Measurements from ENCODE around the gene GALNT6.
A peak's percentile ranks its signal among the peaks of the same experiment; 100 is the strongest.
"Not testable (repeated sequence)": the region's sequence is repeated elsewhere in the genome, so short reads cannot be mapped to it uniquely, and the experiment has no call there.

Gene GALNT6

DNA sequence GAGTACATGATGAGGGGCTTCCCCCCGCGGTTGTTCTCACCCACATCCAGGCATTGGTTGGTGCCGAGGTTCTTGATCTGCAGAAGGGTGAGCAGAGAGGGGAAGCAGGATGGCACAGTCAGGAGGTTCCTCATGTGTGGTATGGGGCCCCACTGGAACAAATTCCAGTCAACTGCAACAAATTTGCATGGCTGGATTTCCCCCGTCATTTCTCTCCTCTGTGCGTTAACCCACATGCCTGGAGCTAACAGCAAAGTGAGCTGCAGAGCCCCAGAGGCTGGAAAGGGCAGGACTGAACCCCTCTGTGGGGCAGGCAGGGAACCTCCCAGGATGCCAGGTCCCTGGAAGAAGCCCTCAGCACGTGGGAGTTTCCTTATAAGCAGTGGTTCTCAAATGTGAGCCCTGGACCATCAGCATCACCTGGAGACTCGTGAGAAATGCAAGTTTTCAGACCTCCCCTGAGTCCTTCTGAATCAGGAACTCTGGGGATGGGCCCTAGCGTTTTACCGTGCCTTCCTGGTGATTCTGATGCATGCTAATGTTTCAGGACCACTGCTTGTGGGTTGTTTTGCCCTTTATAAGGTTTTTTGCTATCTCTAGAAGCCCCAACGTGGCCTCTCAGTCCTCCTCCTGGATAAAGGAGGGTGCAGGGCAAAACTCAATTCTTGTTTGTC, 33.7 kb downstream of the GALNT6 start:
- no peak for DNase-seq (ENCODE audit: low read depth in 2 of 2)

DNA sequence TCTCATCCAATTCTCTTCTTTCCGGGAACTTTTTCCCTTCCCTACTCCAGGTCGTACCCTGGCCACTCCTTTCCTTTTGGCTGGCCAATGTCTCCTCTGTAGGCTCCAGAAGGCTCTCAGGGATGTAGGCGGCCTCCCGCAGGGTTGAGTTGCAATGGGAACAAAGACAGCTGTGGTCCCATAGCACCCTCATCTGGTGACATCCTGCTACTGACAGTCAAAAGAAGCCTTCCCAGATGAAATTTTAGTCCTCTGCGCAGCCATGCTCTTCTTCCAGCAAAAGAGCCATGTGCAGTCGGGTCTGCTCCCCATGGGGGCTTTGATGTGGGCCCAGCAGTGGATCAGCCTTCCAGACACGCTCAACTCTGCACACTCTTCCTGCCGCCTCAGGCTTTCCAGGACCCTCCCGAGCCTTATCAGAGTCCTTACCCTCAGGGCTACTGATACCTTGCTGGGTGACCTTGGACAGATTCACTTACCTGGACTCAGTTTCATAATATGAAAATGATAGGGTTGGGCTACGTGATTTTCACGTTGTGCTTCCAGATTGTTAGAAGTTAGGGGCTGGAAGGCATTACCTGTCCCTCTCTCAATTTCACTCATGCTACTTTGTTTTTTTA, 39.2 kb downstream of the GALNT6 start:
- no peak for DNase-seq (ENCODE audit: low read depth in 2 of 2)

DNA sequence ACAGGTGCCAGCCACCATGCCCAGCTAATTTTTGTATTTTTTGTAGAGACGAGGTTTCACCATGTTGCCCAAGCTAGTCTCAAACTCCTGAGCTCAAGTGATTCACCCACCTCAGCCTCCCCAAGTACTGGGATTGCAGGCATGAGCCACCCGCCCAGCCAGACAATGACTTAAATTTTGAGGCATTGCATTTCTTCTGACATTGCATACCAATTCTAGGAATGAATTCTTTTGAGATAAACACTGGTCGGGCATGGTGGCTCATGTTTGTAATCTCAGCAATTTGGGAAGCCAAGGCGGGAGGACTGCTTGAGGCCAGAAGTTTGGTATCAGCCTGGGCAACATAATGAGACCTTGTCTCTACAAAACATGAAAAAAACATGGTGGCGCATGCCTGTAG, 42.2 kb downstream of the GALNT6 start:
- DNase-seq (ENCODE audit: low read depth in 2 of 2), result no peak

DNA sequence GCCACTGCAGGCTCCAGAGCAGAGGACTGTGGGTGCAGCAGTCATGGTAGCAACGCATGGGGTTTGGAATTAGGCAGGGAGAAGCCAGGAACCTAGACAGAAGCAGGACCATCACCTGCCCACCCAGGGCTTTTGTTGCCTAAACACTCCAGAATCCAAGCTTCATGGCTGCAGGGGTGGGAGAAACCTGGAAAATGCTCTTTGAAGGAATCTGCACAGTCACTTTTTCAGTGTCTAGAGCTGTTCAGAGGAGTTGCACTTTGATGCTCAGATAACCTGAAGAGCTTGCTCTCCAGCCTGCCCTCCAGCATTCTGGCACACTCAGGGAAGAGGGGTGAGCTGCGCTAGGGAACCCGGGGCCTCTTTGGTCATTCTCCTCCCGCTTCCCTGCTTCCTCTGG, 43.1 kb downstream of the GALNT6 start:
- DNase-seq (ENCODE audit: low read depth in 2 of 2), result no peak

DNA sequence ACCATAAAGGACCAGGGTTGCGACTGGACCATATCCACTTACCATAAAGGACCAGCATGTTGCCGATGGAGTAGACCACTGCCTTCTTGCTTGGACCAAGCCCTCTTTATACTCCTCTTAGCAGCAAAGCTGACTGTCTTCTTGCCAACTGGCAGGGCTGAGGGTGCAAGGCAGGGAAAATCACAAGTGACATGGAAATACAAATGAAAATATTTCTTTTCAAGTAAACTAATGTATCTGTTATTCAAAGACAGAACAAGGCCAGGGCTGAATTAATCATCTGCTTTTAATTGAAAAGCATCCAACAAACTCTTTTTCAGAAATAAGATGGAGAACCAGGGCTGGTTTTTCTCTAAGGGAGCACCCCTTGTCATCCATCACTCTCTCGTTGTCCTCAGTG, 44.6 kb downstream of the GALNT6 start, which contains the start of gene CELA1:
CELA1 (minus strand) TSS at position 99 of the 400 bp plus-strand sequence; CDS start at position 58, 41 bp downstream.
- DNase-seq (ENCODE audit: low read depth in 2 of 2), result no peak

DNA sequence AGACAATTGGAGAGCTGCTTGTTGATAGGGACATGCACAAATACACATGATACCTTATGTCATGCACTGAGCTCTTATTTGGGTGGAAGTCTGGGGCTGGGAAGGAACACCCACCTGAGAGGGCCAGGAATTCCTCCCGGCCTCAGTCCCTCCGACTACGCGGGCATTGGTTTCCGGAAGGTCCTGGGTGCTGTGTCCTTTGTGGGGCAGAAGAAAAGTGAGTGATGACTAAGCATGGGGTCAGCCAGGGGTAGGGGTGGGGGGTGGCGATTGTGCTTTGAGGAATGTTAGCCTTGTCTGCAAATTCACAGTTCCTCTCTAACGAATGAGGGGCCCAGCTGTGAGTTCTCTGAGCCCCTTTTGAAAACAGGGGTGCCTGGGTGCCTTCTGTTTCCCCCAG, 45.5 kb downstream of the GALNT6 start:
- DNase-seq (ENCODE audit: low read depth in 2 of 2), result no peak

DNA sequence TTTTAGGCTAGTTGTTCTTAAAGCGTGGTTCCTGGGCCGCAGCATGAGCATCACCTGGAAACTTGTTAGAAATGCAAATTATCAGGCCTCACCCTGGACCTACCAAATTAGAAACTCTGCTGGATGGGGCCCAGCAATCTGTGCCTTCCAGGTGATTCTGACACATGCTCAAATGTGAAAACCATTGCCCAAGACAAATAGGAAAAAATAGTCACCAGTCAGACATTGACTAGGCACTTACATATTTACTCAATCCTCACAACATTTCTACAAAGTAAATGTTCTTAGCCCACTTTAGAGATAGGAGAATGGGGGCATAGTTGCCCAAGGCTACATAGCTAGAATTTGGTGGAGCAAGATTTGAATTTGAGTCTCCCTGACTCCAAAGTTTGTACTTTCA, 48.0 kb downstream of the GALNT6 start:
- no peak for DNase-seq (ENCODE audit: low read depth in 2 of 2)

DNA sequence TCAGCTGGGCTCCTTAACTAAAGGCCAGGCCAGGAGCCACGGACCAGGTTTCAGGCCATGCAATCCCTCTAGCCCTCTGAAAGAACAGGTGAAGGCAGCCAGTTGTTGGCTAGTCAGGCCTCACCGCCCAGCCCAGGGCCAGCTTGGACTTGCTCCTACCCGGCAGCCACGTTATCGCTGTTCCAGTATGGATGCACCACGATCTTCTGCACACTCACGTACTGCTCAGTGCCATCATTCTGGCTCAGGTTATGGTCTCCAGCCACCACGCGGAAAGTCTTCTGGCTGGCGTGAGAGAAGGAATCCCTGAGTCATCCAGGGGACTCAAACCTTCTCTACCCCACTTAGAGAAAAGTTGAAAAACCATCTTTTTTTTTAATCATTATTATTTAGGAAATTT, 48.8 kb downstream of the GALNT6 start:
- no peak for DNase-seq (ENCODE audit: low read depth in 2 of 2)

DNA sequence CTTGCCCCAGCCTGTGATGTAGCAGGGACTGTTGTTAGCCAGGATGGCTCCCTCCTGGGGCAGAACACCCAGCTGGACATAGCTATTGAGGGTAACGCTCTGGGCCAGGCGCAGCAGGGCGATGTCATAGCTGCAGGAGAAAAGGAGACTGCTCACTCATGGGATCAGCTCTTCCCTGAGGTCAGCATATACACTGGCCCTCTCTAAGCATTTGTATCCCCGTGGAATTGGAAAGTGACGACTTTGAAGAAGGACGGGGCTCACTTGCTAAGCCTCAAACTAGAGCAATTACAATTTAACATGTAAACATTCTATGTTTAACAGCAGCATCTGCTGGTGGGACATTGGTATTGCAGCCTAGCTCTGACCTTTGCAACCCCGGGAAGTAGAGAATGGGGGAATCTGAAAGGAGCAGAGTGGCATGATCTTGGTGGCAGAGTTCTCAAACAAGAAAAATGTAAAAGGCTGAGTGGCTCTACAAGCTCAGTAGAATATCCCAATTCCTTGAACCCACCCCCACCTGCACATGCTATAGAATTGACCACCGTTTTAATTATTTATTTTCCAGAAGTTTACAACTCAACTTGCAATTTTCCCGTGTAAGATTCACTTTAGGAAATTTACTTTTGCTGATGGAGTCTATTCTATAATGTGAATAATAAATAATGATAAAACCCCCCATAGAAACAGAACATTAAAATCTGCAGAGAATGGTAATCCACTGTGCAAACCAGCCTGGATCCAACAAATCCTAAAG, 49.8 kb downstream of the GALNT6 start:
- peak; percentile 44 to 54 for DNase-seq (ENCODE audit: low read depth in 2 of 2)

DNA sequence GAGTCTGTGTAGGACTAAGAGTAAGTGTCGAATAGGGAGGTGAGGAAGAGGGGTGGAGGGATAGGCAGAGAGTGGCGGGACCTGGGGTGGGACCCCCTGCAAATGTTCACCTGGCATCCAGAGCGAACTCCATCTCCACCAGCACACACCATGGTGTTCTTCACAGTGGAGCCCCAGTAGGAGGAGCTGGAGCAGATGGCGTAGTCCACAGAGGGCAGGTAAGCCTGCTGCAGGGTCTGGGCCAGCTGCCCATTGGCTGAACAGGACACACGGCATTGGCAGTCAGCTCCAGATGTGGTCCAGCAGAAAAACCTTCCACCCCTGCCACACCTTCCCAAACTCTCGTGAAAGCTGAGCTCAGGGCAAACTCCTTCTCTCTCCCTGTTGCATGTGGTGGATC, 51.5 kb downstream of the GALNT6 start:
- DNase-seq (ENCODE audit: low read depth in 2 of 2), result no peak

DNA sequence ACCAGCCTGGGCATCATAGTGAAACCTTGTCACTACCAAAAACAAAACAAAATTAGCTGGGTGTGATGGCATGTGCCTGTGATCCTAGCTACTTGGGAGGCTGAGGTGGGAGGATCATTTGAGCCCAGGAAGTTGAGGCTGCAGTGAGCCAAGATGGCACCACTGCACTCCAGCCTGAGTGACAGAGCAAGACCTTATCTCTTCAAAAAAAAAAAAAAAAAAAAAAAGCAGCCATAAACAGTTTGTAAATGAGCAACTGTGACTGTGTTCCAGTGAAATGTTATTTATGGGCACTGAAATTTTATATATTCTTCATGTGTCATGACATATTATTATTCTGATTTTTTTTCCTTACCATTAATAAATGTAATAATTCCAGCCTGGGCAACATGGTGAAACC, 53.9 kb downstream of the GALNT6 start:
- DNase-seq (ENCODE audit: low read depth in 2 of 2), result not testable (repeated sequence)

DNA sequence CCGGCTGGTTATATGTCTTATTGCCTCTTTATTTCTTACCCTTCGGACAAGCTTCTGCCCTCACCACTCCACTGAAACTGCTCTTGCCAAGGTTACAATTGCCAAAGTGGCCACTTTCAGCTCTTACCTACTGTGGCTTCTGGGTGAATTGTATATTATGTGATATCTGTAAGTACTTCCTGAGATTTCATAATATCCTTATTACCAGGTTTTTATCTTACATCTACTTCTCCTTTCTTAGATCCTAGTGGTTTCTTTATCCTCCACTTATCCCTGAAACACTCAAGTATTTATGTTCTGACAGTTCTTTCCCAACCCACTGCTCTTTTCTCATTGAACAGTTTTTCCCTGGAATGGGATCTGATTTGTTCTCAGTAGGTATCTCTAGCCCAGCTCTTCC, 55.3 kb downstream of the GALNT6 start:
- DNase-seq (ENCODE audit: low read depth in 2 of 2), result no peak

DNA sequence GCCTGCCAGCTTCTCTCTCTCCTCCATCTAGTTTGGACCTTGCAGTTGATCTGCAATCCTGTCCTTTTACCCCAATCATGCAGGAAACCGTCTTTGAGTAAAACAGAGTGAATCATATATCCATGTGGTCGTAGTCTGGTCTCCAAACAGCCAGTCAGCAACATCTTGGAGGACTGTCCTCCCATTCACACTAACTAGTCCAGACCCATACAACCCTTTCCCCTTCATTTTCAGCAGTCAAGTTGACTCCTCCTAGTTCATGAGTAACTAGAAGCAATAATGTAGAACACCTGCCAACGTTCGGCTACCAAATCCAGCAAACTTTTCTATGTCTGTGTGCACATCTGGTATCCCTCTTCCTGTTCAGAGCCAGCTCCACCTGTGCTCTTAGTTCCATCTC, 56.4 kb downstream of the GALNT6 start:
- DNase-seq (ENCODE audit: low read depth in 2 of 2), result no peak

DNA sequence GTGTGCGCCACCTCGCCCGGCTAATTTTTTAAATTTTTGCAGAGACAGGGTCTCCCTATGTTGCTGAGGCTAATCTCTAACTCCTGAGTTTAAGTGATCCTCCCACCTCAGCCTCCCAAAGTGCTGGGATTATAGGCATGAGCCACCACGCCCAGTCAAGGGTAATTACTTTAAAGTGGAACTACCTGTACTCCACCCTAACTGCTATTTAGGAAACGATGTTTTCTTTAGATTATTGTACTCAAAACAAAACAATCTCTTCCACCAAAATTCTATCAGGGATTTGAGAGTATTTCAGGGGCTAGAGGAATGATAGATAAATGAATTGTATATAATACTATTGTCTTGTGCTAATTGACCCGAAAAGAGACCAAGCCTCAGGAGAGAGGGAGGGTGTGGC, 57.7 kb downstream of the GALNT6 start:
- no peak for DNase-seq (ENCODE audit: low read depth in 2 of 2)

DNA sequence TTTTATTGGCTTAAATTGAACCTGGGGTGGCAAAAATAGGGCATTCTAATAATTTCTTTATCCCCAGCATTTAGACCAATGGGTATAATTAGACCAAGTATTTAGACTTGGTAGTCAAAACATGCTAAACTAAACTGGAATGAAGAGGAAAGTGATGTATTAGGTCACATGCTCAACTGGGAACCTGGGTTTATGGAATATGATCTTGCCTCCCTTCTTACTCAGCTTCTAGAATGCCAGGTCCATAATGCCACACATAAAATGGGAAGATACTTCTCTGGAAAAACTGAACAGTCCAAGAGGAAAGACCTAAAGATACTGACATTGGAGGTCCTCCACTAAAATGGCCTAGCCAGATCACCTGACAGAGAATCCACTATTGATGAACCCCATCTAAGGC, 61.0 kb downstream of the GALNT6 start:
- no peak for DNase-seq (ENCODE audit: low read depth in 2 of 2)

DNA sequence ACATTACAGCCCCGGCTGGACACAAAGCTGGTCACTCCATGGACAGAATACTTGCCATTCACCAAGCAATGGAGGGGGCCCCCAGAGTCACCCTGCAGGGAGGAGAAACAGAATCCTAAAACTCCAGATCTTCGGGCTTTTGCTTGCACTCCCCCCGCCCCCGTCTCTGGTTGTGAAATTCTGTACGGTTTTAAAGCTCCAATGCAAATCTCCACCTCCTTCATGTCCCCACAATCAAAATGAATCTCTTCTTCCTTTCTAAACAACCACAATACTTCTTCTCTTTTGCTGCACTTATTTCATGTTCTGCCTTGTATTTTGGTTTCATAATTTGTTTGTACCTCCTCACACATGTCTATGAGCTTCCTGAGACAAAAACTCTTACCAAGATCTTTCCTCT, 61.5 kb downstream of the GALNT6 start:
- DNase-seq (ENCODE audit: low read depth in 2 of 2), result no peak

DNA sequence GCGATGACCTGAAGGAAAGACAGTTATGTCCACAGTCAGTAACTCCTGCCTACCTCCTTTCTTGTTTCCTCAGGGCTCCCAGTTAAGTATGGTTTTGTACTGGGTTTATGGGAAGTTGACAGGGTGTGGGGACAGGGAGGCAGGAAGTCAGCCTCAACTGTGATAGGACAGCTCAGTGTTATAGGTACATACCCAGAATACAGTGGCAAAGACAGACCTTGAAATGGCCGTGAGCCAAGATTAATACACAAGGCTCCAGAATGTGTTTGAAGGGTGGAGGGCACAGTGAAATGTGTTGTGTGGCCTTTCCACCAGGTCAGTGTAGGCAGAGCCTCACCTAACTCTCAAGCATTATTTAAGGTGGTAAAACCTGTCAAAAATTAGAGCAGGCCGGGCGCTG, 62.6 kb downstream of the GALNT6 start:
- DNase-seq (ENCODE audit: low read depth in 2 of 2), result no peak

DNA sequence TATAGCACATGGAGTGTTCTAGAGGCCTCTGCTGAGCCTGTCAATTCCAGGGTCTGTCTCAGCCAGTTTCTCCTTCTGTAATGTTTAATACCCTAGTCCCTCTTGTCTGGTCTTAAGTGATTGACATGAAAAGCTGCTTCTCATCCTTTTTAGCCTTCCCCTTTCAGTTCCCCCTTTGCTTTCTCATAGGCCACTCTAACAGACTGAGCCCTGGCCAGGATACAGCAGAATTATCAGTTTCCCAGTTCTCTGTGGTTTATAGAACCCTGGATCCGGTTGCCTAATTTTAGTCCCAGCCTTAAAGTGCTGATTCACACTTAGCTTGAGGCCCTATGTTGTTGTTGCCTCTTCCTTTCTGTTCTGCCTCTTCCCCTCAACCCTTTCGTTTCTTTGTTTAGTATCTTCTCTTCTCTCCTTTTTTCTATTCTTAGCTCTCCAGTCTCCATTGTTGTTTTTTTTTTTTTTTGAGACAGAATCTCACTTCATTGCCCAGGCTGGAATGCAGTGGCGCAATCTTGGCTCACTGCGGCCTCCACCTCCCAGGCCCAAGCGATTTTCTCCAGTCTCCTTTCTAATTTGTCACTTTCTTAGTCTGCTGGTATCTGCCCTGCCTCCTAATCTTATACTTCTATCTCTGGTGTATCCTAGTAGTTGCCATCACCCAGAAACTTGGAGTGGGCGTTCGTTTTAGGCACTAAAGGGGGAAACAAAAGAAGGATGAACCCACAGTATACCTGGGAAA, 64.3 kb downstream of the GALNT6 start:
- DNase-seq (ENCODE audit: low read depth in 2 of 2), result no peak

DNA sequence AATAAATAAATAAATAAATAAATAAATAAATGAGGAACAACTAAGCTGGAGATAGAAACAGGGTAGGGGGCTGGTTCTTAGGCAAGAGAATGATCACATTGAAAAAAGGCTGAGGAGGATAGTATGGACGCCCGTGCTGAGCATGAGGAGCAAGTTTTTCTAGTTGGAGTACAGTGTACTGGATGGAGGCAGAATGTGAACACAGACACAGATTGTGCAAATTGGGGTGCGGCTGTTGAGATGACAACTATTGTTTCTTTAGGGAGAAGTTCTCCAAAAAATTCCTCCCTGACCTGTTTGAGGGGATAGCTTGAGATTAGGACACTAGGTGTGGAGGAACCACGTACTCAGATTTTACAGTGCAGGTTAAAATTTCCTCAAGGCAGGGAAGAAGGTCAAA, 66.3 kb downstream of the GALNT6 start:
- no peak for DNase-seq (ENCODE audit: low read depth in 2 of 2)

DNA sequence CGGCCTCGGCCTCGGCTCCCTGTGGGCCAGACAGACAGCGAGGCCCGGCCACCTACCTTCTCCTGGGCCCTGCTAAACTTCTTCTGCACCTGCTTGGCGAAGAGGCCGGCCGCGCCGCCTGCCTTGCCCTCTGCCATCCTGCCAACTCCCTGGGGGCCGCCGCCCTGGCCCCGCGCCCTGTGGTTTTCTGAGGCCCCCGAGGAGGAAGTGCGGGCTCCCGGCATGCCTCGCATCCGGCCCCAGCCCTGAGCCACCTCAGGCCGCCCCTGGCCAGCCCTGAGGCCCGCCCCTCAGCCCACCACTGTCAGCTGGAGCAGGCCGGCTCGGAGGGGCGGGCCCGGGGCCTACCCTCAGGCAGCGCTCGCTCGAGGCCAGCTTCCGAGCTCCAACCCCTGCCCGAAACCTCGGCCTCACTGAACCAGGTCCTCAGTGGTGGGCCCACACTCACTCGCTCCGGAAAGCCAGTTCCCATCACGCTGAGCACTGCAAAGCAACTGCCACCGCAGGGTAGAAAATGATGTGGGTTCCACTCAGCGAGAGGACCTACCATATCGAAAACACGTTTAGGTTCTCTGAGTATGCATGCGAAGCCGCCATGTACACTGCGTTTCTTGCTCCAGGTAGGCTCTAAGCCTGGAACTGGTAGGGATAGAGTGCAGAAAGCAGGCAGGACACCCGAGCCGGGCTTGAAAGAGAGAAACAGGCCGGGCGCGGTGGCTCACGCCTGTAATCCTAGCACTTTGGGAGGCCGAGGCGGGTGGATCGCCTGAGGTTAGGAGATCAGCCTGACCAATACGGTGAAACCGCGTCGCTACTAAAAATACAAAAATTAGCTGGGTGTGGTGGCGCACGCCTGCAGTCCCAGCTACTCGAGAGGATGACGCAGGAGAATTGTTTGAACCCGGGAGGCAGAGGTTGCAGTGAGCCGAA, 67.0 kb downstream of the GALNT6 start, which contains the start of gene BIN2:
BIN2 (minus strand) TSS at position 209 of the 930 bp plus-strand sequence; CDS start at position 137, 72 bp downstream.
- DNase-seq (ENCODE audit: low read depth in 2 of 2), result peak; percentile 51 to 54

Data from stimulated activated CD8-positive, alpha-beta memory T cell treated with anti-CD3 and anti-CD28 coated beads, Interleukin-2, amount 100 ng/mL, for 1 hour (primary cell).